PFSK-1 (cell line): ENCODE data around the gene HOXC6.

Experiments
- FOXP2 ChIP-seq: optimal IDR thresholded peaks from 2 replicates; pipeline ENCODE3; 2011; ENCODE audit warnings: borderline replicate concordance, control low read depth, inconsistent platforms; ENCODE audit not compliant: insufficient read depth; ENCODE audit errors: extremely low read length, extremely low read depth
- POLR2AphosphoS5 ChIP-seq: IDR thresholded peaks from 2 replicates; pipeline ENCODE4 v1.6.1; 2012; ENCODE audit warnings: low read depth, mild to moderate bottlenecking, control low read depth, low read length, moderate library complexity
- SIN3A ChIP-seq: IDR thresholded peaks from 2 replicates; pipeline ENCODE4 v1.6.1; 2012; ENCODE audit warnings: mild to moderate bottlenecking, low read length, moderate library complexity, borderline replicate concordance; ENCODE audit not compliant: insufficient read depth
- TAF1 ChIP-seq: IDR thresholded peaks from 2 replicates; pipeline ENCODE4 v1.6.1; 2012; ENCODE audit warnings: low read length, control low read depth, borderline replicate concordance; ENCODE audit not compliant: insufficient read depth
- TF ChIP-seq, protein P1 (sequence below), 2 experiments: IDR thresholded peaks; 2 replicates each; pipeline versions ENCODE4 v1.6.1 to v1.8.0; 2011 to 2012; ENCODE audit warnings: low read depth in 2 of 2, low read length in 2 of 2, control low read depth in 1 of 2, inconsistent platforms in 1 of 2, mild to moderate bottlenecking in 1 of 2, moderate library complexity in 1 of 2; ENCODE audit not compliant: insufficient read depth in 1 of 2

DNA sequence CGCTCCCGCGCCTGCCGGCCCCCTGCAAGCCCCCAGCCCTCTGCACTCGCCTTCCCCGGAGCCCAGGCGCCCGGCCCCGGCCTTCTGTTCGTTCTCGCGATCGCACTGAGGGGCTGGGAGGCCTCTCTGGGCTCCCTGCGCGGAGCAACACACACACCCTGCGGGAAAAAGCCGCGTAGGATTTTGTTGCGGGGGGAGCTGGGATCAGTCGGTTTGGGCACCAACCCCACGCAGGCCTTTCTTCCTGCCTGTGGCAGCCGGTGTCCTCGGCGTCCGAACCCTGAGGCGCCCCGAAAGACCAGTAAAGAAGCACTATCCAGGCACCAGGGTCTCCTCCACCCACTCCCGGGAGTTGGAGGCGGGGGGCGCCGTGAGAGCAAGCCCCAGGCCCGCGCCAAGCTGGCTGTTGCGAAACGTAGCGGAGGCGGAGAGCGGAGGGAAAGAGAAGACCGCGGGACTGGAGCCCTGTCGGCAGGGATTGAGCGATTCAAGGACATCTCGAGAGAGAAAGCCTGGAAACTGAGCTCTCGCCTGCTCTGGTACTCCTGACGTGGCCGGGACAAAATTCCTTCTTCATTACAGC is 2.7 kb downstream of the HOXC6 start:
- no peak for TF ChIP-seq TAF1
- TF ChIP-seq, protein P1, sequence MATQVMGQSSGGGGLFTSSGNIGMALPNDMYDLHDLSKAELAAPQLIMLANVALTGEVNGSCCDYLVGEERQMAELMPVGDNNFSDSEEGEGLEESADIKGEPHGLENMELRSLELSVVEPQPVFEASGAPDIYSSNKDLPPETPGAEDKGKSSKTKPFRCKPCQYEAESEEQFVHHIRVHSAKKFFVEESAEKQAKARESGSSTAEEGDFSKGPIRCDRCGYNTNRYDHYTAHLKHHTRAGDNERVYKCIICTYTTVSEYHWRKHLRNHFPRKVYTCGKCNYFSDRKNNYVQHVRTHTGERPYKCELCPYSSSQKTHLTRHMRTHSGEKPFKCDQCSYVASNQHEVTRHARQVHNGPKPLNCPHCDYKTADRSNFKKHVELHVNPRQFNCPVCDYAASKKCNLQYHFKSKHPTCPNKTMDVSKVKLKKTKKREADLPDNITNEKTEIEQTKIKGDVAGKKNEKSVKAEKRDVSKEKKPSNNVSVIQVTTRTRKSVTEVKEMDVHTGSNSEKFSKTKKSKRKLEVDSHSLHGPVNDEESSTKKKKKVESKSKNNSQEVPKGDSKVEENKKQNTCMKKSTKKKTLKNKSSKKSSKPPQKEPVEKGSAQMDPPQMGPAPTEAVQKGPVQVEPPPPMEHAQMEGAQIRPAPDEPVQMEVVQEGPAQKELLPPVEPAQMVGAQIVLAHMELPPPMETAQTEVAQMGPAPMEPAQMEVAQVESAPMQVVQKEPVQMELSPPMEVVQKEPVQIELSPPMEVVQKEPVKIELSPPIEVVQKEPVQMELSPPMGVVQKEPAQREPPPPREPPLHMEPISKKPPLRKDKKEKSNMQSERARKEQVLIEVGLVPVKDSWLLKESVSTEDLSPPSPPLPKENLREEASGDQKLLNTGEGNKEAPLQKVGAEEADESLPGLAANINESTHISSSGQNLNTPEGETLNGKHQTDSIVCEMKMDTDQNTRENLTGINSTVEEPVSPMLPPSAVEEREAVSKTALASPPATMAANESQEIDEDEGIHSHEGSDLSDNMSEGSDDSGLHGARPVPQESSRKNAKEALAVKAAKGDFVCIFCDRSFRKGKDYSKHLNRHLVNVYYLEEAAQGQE (IDR thresholded peaks at IDR 0.05; ENCODE audit: insufficient read depth in 1 of 2, low read depth in 2 of 2, low read length in 2 of 2), result no peak
- no peak for TF ChIP-seq POLR2AphosphoS5
- TF ChIP-seq SIN3A, result no peak
- TF ChIP-seq FOXP2, result no peak
